H9 (cell line): ENCODE results near the gene MTA2. TPM values are rescaled to one million over a fixed set of nuclear protein-coding genes. Genes with fewer than 3 reads are reported as not detected.

Experiments
- DNase-seq: peaks from one replicate; pipeline ENCODE4 v3.0.0-alpha.2; 2017
- H2AFZ ChIP-seq: one replicate; pipeline ENCODE4 v1.6.1; 2013; ENCODE audit warnings: mild to moderate bottlenecking, low read length, control low read depth, moderate library complexity
- H2AK5ac ChIP-seq: 2 replicates; pipeline ENCODE4 v1.6.1; 2013; ENCODE audit warnings: low read length, control low read depth, mixed read lengths; ENCODE audit not compliant: insufficient read length
- H2BK120ac ChIP-seq: one replicate; pipeline ENCODE4 v1.6.1; 2013; ENCODE audit warnings: low read depth, mild to moderate bottlenecking, low read length, control low read depth, inconsistent platforms; ENCODE audit not compliant: poor library complexity, severe bottlenecking
- H2BK12ac ChIP-seq: 2 replicates; pipeline ENCODE4 v1.6.1; 2013; ENCODE audit warnings: low read length, control low read depth, mixed read lengths, low read depth; ENCODE audit not compliant: insufficient read length
- H2BK15ac ChIP-seq: 2 replicates; pipeline ENCODE4 v1.6.1; 2013; ENCODE audit warnings: low read depth, low read length, control low read depth
- H2BK20ac ChIP-seq: one replicate; pipeline ENCODE4 v1.6.1; 2013; ENCODE audit warnings: low read depth, mild to moderate bottlenecking, low read length, control low read depth, inconsistent platforms; ENCODE audit not compliant: poor library complexity, severe bottlenecking
- H2BK5ac ChIP-seq: 2 replicates; pipeline ENCODE4 v1.6.1; 2013; ENCODE audit warnings: low read length, control low read depth, mixed read lengths; ENCODE audit not compliant: insufficient read length
- H3K14ac ChIP-seq: 2 replicates; pipeline ENCODE4 v1.6.1; 2013; ENCODE audit warnings: low read length, control low read depth; ENCODE audit not compliant: insufficient read depth
- H3K18ac ChIP-seq: 2 replicates; pipeline ENCODE4 v1.6.1; 2013; ENCODE audit warnings: low read depth, mild to moderate bottlenecking, mixed read lengths, low read length, control low read depth; ENCODE audit not compliant: insufficient read length
- H3K23ac ChIP-seq: 2 replicates; pipeline ENCODE4 v1.6.1; 2013; ENCODE audit warnings: low read length, control low read depth, mixed read lengths, low read depth; ENCODE audit not compliant: insufficient read length
- H3K23me2 ChIP-seq: 2 replicates; pipeline ENCODE4 v1.6.1; 2013; ENCODE audit warnings: low read depth, mild to moderate bottlenecking, mixed read lengths, low read length, control low read depth; ENCODE audit not compliant: insufficient read length, poor library complexity, severe bottlenecking
- H3K27ac ChIP-seq: 2 replicates; pipeline ENCODE4 v1.5.1; 2013; ENCODE audit warnings: low read length, control low read depth, mixed read lengths, low read depth; ENCODE audit not compliant: insufficient read length
- H3K27me3 ChIP-seq: 2 replicates; pipeline ENCODE4 v1.6.1; 2013; ENCODE audit warnings: low read length, control low read depth, inconsistent platforms; ENCODE audit not compliant: insufficient read depth
- H3K4ac ChIP-seq: 2 replicates; pipeline ENCODE4 v1.6.1; 2013; ENCODE audit warnings: low read depth, mild to moderate bottlenecking, control low read depth, inconsistent platforms, low read length, moderate library complexity
- H3K4me1 ChIP-seq: 2 replicates; pipeline ENCODE4 v1.6.1; 2013; ENCODE audit warnings: low read length, control low read depth, inconsistent platforms; ENCODE audit not compliant: insufficient read depth
- H3K4me2 ChIP-seq: 2 replicates; pipeline ENCODE4 v1.6.1; 2013; ENCODE audit warnings: low read length, control low read depth, mixed read lengths; ENCODE audit not compliant: insufficient read length, insufficient read depth
- H3K56ac ChIP-seq: 2 replicates; pipeline ENCODE4 v1.6.1; 2013; ENCODE audit warnings: low read depth, mild to moderate bottlenecking, mixed read lengths, low read length, control low read depth; ENCODE audit not compliant: insufficient read length
- H3K79me1 ChIP-seq: 2 replicates; pipeline ENCODE4 v1.6.1; 2013; ENCODE audit warnings: low read depth, mild to moderate bottlenecking, moderate library complexity, low read length, control low read depth, inconsistent platforms; ENCODE audit not compliant: insufficient read depth, poor library complexity, severe bottlenecking
- H3K79me2 ChIP-seq: 2 replicates; pipeline ENCODE4 v1.6.1; 2013; ENCODE audit warnings: low read length, control low read depth, inconsistent platforms; ENCODE audit not compliant: insufficient read depth
- H3K9ac ChIP-seq: 2 replicates; pipeline ENCODE4 v1.6.1; 2013; ENCODE audit warnings: low read length, control low read depth, mixed read lengths; ENCODE audit not compliant: insufficient read length; ENCODE audit errors: extremely low read depth
- H3K9me3 ChIP-seq: one replicate; pipeline ENCODE4 v1.6.1; 2013; ENCODE audit warnings: low read depth, low read length, inconsistent platforms; ENCODE audit not compliant: control insufficient read depth
- H3T11ph ChIP-seq: one replicate; pipeline ENCODE4 v1.6.1; 2013; ENCODE audit warnings: mild to moderate bottlenecking, low read length, control low read depth, inconsistent platforms
- H4K20me1 ChIP-seq: one replicate; pipeline ENCODE4 v1.6.1; 2013; ENCODE audit not compliant: control insufficient read depth, insufficient read length, insufficient read depth
- H4K5ac ChIP-seq: 2 replicates; pipeline ENCODE4 v1.6.1; 2013; ENCODE audit warnings: low read depth, mild to moderate bottlenecking, mixed read lengths, low read length, control low read depth; ENCODE audit not compliant: insufficient read length
- H4K8ac ChIP-seq: replicated peaks from 2 replicates; pipeline ENCODE4 v1.6.1; 2013; ENCODE audit warnings: low read length, control low read depth, mixed read lengths, low read depth; ENCODE audit not compliant: insufficient read length
- H4K91ac ChIP-seq: 2 replicates; pipeline ENCODE4 v1.6.1; 2013; ENCODE audit warnings: low read depth, mild to moderate bottlenecking, moderate library complexity, mixed read lengths, low read length, control low read depth; ENCODE audit not compliant: insufficient read length
- H3K27ac Mint-ChIP-seq, 3 experiments: 2 replicates in 2 of 3; 3 replicates in 1 of 3; pipeline ENCODE4 v1.8.0; 2020 to 2021; ENCODE audit warnings: mixed read lengths in 3 of 3, mild to moderate bottlenecking in 1 of 3, moderate library complexity in 1 of 3
- H3K27me3 Mint-ChIP-seq: 2 replicates; pipeline ENCODE4 v1.8.0; 2021; ENCODE audit warnings: low read depth, mild to moderate bottlenecking, moderate library complexity, mixed read lengths
- H3K36me3 Mint-ChIP-seq, 3 experiments: 2 replicates in 2 of 3; 3 replicates in 1 of 3; pipeline ENCODE4 v1.8.0; 2020 to 2021; ENCODE audit warnings: low read depth in 3 of 3, mixed read lengths in 3 of 3; ENCODE audit not compliant: insufficient read depth in 1 of 3
- H3K4me1 Mint-ChIP-seq, 2 experiments: 2 replicates each; pipeline ENCODE4 v1.8.0; 2020; ENCODE audit warnings: mixed read lengths in 2 of 2
- H3K4me3 Mint-ChIP-seq, 2 experiments: 2 replicates in 1 of 2; 3 replicates in 1 of 2; pipeline ENCODE4 v1.8.0; 2020 to 2021; ENCODE audit warnings: mild to moderate bottlenecking in 2 of 2, mixed read lengths in 2 of 2, moderate library complexity in 1 of 2
- H3K9me3 Mint-ChIP-seq, 2 experiments: 2 replicates in 1 of 2; 3 replicates in 1 of 2; pipeline ENCODE4 v1.8.0; 2020; ENCODE audit warnings: mild to moderate bottlenecking in 2 of 2, mixed read lengths in 2 of 2, moderate library complexity in 1 of 2
- WGBS: extraction: QIAGEN DNeasy Blood & Tissue Kit; methylation state at CpG from one replicate; pipeline ENCODE4 v1.1.7; 2013; ENCODE audit warnings: missing lambda C conversion rate, low lambda C conversion rate, mixed read lengths; ENCODE audit not compliant: insufficient read length; ENCODE audit errors: extremely low coverage; 5-methylcytosine and 5-hydroxymethylcytosine counted together
- total RNA-seq: library from RNA; stranded (reverse); gene quantifications from 2 replicates; pipeline ENCODE4 v1.2.1, GENCODE V29; 2021
- TF ChIP-seq, protein P1 (sequence below): fragments of 200-600 bp; sonication (generic); conservative IDR thresholded peaks from 3 replicates; pipeline ENCODE4 v1.8.0; 2021; ENCODE audit warnings: antibody characterized with exemption, mild to moderate bottlenecking

MTA2 gene
- total RNA-seq, 1 experiment from 2014 or later = 143 TPM

DNA sequence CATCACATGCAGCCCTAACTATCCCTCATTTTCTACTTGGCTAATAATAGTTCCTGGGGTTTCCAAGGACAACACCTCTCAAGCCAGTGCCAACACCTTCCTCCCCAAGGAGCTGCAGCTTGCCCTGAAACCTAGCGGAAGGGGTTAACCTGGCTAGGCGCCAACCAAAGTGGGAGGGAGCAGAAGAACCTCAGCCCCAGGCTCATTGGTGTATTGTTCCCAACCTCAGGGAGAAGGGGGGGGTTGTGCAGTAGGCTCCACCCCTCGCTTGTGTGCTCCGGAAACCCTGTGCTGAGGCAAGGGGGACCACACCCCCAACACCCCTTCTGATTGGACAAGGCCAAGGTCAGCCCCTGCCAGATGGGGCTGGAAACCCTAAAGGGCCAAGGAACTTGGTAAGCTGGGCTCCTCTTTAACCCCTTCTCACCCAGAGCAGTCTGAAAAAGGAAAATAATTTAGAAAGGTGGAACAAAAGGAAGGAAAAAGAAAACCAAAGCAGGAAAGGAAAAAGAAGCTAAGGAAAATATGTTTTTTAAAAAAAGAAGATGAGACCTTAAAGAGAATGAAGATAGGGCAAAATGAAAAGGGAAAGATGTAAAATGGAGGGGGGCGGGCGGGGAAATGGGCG, 2.5 kb downstream of the MTA2 start:
- H4K8ac ChIP-seq = no peak overlapping the region
- no peaks in the 10 kb centered on the region for H3K9me3 ChIP-seq
- H3T11ph ChIP-seq = no peak overlapping the region
- H3K27ac ChIP-seq = no peak overlapping the region
- H3K27me3 ChIP-seq = peaks cover 12% of the 10 kb centered on the region; the same call in 1 of the 2 replicates
- H2AK5ac ChIP-seq = no peak overlapping the region
- TF ChIP-seq, protein P1, sequence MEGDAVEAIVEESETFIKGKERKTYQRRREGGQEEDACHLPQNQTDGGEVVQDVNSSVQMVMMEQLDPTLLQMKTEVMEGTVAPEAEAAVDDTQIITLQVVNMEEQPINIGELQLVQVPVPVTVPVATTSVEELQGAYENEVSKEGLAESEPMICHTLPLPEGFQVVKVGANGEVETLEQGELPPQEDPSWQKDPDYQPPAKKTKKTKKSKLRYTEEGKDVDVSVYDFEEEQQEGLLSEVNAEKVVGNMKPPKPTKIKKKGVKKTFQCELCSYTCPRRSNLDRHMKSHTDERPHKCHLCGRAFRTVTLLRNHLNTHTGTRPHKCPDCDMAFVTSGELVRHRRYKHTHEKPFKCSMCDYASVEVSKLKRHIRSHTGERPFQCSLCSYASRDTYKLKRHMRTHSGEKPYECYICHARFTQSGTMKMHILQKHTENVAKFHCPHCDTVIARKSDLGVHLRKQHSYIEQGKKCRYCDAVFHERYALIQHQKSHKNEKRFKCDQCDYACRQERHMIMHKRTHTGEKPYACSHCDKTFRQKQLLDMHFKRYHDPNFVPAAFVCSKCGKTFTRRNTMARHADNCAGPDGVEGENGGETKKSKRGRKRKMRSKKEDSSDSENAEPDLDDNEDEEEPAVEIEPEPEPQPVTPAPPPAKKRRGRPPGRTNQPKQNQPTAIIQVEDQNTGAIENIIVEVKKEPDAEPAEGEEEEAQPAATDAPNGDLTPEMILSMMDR = no peak
- H2AFZ ChIP-seq = no peak overlapping the region
- no peak overlapping the region for H2BK120ac ChIP-seq
- WGBS = 100% methylated on average over 2 of the region's 7 CpGs
- no peak overlapping the region for H3K4ac ChIP-seq
- peak overlapping the region; percentile 71 for H3K4me2 ChIP-seq
- peaks cover 29% of the 10 kb centered on the region for H3K27me3 Mint-ChIP-seq
- no peak overlapping the region for H2BK5ac ChIP-seq
- peak; percentile 98 for DNase-seq
- no peak overlapping the region for H2BK20ac ChIP-seq
- no peak overlapping the region for H4K91ac ChIP-seq
- no peak overlapping the region for H4K5ac ChIP-seq
- peaks cover 8% of the 10 kb centered on the region for H3K4me1 ChIP-seq
- H3K79me1 ChIP-seq = no peaks in the 10 kb centered on the region
- H3K23ac ChIP-seq = no peak overlapping the region
- H2BK12ac ChIP-seq = no peak overlapping the region
- no peaks in the 10 kb centered on the region; the same call in 1 of the 2 replicates for H3K79me2 ChIP-seq
- peaks cover 34 to 41% of the 10 kb centered on the region in 2 experiments for H3K4me1 Mint-ChIP-seq
- no peaks in the 10 kb centered on the region for H3K9me3 Mint-ChIP-seq
- peak overlapping the region in 2 of 3 experiments; percentile 55 to 89; a peak in 5 of 7 replicates for H3K27ac Mint-ChIP-seq
- no peak overlapping the region for H3K9ac ChIP-seq
- no peak overlapping the region for H3K18ac ChIP-seq
- H3K36me3 Mint-ChIP-seq = peaks cover 61 to 71% (median 70%) of the 10 kb centered on the region in 3 experiments
- H4K20me1 ChIP-seq = no peaks in the 10 kb centered on the region
- peak overlapping the region; percentile 90 to 93 for H3K4me3 Mint-ChIP-seq
- H3K23me2 ChIP-seq = peaks cover 4% of the 10 kb centered on the region
- H2BK15ac ChIP-seq = no peak overlapping the region
- no peak overlapping the region for H3K14ac ChIP-seq
- H3K56ac ChIP-seq = no peak overlapping the region
